ENCODE results near the gene NPY.
"Not testable (repeated sequence)": the region's sequence is repeated elsewhere in the genome, so short reads cannot be mapped to it uniquely, and the experiment has no call there.

Gene NPY

DNA sequence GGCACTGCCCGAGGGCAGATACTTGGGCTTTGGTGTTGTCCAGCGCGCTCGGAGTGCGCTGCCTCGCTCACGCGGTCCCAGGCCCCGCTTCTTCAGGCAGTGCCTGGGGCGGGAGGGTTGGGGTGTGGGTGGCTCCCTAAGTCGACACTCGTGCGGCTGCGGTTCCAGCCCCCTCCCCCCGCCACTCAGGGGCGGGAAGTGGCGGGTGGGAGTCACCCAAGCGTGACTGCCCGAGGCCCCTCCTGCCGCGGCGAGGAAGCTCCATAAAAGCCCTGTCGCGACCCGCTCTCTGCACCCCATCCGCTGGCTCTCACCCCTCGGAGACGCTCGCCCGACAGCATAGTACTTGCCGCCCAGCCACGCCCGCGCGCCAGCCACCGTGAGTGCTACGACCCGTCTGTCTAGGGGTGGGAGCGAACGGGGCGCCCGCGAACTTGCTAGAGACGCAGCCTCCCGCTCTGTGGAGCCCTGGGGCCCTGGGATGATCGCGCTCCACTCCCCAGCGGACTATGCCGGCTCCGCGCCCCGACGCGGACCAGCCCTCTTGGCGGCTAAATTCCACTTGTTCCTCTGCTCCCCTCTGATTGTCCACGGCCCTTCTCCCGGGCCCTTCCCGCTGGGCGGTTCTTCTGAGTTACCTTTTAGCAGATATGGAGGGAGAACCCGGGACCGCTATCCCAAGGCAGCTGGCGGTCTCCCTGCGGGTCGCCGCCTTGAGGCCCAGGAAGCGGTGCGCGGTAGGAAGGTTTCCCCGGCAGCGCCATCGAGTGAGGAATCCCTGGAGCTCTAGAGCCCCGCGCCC lies at the start of gene NPY:
Gene NPY (plus strand): TSS at position 294 of the 802 bp plus-strand sequence. CDS start 1,051 bp downstream, outside the sequence.
- DNase-seq (ENCODE audit: low read depth in 3 of 3): peak in 1 of 3 donors; percentile 11

DNA sequence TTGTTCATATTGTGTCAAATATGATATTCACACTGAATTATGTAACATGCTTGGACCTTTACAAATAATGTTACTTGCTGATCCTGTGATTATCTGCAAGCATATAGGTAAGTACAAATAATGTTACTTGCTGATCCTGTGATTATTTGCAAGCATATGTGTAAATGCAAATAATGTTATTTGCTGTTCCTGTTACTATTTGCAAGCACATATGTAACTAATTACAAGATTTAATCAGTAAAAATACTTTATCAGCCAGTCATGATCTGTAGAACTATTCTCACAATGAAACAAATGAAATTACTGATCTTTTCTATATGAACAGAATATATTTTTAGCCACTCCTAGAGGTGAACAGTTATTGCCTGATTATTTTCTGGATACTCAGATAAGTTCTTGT lies 44.7 kb upstream of the NPY start:
- DNase-seq (ENCODE audit: low read depth in 3 of 3): no peak

DNA sequence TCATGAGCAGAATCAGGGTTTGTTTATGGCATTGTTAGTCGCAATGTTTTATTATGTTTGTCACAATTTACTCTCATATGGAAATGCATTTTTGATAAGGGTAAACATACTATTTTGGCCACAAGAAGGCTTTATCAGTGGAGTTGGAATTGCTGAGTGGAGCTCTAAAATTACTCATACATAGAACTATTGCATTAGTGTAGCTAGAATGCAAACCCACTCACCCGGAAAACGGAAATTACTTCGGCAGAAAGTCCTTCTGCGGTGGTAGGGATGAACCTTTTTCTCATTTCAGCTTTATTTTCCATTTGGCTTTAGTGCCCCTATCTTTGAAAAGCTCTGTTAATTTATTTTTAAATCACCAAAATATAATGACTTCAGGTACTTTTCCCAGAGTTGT lies 42.8 kb upstream of the NPY start:
- DNase-seq (ENCODE audit: low read depth in 3 of 3): no peak

DNA sequence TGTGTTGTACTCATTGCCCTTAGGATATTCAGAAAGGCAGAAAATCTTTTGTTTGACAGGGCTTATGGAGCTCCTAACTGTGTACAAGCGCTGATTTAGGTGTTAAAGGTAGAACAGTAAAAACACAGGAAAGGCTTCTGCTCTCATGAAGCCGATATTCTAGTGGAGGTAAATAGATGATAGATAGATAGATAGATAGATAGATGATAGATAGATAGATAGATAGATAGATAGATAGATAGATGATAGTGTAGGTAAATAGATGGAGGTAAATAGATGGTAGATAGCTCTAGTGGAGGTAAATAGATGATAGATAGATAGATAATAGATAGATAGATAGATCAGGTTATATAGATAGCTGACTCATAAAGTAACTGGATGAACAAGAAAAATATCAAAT lies 39.4 kb upstream of the NPY start:
- no peak for DNase-seq (ENCODE audit: low read depth in 3 of 3)

DNA sequence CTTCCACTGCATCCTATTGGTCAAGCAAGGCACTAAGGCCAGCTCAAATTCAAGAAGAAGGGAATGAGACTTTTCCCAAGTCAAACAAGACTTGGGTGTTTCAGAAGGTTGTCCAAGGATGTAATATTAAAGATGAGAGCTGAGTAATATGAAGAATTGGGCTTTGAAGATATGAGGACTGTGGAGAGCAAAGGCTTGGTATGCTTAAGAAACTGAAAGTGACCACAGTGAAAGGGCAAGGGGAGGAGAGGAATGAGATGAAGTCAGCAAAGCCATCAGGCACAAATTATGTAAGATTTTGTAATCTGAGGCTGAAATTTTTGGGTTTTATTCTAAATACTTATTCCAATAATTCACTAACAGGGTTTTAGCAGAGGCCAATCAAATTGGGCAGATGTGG lies 38.6 kb upstream of the NPY start:
- no peak for DNase-seq (ENCODE audit: low read depth in 3 of 3)

DNA sequence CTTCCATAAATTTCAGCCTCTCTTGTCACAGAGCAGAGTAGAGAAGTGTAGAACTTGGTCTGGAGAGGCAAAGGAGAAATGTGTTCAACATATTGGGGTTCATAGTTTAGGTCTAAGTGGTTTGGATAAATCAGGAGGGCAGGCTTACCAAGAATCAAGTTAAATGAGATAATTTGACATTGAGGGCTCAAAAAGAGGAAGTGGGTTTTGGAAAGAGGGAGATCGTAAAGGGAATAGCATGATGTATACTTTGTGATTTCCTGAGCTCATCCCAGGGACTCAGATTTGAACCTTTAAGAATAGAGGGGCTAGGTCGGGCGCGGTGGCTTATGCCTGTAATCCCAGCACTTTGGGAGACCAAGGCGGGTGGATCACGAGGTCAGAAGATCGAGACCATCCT lies 34.7 kb upstream of the NPY start:
- no peak for DNase-seq (ENCODE audit: low read depth in 3 of 3)

DNA sequence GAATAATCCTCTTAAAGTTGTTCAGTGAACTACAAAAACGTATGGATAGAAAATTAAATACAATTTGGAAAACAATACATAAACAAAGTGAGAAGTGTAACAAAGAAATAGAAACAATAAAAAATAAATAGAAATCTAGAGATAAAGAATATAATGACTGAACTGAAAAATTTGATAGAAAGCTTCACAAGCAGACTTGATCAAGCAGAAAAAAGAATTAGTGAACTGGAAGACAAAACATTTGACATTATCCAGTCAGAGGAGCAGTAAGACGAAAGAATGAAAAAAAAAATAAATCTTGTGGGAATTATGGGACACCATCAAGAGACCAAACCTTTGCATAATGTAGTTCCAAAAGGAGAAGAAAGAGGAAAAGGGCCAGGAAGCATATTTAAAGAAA lies 32.4 kb upstream of the NPY start:
- DNase-seq (ENCODE audit: low read depth in 3 of 3): no peak

DNA sequence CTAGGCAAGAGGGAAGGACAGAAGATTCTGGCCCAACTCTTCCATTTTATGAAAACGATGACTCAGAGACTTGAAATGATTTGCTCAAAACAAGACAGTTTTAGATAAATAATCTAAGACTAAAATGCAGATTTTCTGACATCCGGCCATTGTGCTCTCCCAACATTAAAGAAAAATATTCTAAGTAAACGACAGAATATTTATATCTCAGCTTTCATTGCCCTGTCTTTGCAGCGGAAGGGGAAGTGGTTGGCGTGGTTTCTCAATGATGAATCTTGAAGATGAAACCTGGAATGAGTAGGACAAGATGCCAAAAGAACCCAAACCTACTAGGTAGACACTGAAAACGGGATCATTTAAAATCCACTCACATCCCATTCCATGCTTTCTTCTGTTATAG lies 28.9 kb upstream of the NPY start:
- DNase-seq (ENCODE audit: low read depth in 3 of 3): no peak

DNA sequence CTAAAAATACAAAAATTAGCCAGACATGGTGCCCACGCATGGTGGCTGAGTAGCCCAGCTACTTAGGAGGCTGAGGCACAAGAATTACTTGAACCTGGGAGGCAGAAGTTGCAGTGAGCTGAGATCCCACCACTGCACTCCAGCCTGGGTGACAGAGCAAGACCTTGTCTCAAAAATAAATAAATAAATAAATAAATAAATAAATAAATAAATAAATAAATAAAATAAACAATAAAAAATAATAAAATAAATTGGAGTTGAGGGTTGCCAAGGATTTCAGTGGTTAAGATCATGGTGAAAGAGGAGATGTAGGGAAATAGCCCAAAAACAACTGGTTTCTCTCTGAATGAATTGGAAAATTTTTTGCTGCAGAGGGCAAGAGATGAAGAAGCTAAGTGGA lies 25.7 kb upstream of the NPY start:
- DNase-seq (ENCODE audit: low read depth in 3 of 3): not testable (repeated sequence)

DNA sequence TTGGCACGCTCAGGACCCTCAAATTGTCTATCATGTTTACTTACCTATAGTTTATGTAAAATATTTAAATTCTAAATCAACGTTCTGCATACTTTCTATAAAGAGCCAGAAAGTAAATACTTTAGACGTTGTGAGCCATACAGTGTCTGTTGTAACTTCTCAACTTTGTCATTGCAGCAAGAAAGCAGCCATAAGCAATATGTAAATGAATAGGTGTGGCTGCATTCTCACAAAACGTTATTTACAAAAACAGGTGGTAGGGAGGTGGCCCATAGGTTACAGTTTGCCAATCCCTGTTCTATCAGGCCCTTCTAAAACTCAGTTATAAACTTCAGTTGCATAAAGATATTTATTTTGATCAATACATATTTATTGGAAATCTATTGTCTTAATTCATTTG lies 12.1 kb upstream of the NPY start:
- no peak for DNase-seq (ENCODE audit: low read depth in 3 of 3)

DNA sequence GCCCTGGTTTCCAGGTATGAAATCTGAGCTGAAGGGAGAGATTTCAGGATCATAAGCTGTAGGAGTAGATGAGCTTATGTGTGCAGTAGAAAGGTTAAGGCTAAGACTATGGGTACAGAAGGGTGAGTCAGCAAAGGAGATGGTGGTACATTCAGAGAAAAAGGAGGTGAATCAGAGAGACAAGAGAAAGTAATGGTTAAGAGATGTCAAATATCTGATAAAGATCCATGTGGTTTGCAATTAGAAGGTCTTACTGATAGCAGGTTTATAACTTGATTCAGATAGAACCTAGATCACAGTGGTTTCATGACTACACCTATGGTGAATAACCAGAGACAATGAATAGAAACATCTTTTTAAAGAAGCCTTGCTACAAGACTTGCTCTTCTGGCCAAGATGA lies 4.5 kb upstream of the NPY start:
- no peak for DNase-seq (ENCODE audit: low read depth in 3 of 3)

DNA sequence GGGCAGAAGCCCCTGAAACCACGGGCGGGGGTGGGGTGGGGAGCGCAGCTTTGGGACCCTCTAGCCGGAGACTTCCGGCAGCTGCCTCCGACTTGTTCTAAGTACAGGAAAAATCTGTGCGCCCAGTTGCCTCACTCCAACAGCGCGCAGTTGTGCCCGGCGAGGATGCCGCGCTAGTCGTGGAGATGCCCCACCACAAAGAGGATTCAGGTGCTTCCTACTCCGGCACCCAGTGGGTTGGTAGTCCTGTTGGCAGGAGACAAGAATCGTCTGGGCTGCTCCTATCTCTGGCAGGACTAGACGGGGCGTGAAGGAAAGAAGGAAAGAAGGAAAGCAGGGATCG lies 465 bp upstream of the NPY start:
- no peak for DNase-seq (ENCODE audit: low read depth in 3 of 3)

DNA sequence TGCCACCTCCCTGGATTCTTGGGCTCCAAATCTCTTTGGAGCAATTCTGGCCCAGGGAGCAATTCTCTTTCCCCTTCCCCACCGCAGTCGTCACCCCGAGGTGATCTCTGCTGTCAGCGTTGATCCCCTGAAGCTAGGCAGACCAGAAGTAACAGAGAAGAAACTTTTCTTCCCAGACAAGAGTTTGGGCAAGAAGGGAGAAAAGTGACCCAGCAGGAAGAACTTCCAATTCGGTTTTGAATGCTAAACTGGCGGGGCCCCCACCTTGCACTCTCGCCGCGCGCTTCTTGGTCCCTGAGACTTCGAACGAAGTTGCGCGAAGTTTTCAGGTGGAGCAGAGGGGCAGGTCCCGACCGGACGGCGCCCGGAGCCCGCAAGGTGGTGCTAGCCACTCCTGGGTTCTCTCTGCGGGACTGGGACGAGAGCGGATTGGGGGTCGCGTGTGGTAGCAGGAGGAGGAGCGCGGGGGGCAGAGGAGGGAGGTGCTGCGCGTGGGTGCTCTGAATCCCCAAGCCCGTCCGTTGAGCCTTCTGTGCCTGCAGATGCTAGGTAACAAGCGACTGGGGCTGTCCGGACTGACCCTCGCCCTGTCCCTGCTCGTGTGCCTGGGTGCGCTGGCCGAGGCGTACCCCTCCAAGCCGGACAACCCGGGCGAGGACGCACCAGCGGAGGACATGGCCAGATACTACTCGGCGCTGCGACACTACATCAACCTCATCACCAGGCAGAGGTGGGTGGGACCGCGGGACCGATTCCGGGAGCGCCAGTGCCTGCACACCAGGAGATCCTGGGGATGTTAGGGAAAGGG lies 913 bp downstream of the NPY start:
- DNase-seq (ENCODE audit: low read depth in 3 of 3): no peak

DNA sequence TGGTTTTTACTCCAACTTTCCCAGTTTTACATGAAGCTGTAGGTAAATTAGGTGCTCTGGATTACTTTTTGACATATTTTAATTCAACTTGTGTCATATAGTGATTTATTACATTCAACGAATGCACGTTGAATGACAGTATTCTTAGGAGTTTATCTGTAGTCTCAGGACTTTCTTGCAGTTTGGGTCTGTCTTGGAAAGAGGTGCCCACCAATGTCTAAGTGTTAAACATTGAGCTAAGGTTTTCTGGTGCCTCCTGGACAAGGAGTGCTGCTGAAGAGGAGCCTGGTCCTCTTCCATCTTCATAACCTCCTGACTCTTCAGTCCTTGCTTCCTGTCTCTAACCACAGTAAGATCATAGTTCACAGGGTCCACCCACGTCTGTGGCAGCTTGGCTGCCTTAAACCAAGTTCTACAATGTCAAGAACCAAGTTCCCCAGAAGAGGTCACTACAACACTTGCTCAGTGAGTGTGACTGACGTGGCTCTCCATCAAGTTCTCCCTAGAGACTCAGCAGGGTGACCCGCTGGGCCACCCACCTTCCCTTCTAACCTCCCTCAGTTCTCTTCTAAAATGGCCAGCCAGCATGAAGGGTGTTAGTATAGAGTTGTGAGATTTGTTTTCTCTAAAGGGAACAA lies 6.1 kb downstream of the NPY start:
- DNase-seq (ENCODE audit: low read depth in 3 of 3): peak; percentile 23 to 58 (median 40)

DNA sequence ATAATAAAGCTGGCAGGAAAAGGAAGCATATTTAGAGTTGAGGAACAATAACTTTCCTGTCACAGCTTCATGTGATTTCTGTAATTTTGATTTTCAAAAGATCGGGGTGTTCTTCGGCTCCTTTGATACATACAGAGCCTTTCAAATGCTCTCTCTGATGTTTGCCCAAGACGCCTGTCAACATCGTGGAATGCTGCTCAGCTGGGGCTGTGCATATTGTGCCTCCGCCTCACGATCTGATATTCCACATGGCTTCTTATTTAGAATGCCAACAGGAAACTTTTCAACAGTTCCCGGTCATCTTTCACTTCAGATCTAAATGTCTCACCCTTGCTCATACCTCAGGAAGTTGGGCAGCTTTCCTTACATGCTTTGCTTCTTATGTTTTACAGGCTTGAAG lies 7.3 kb downstream of the NPY start:
- DNase-seq (ENCODE audit: low read depth in 3 of 3): no peak

DNA sequence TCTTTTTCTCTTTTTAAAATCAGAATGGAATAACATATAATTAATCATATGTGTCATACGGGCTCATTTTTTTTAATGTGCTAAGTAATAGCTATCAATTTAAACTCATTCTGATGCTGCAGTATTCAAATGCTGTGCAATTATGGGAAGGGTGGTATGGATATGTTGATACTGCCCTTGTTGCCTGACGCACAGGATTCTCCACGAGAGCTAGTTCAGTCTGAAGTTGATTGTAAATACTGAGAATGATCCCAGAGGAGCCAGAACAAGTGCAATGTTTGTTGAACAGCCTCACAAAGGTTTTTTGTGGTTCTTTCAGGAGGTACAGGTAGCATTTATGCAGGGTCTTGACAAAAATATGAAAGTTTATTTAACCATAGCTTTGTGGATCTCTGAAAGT lies 13.4 kb downstream of the NPY start:
- no peak for DNase-seq (ENCODE audit: low read depth in 3 of 3)

DNA sequence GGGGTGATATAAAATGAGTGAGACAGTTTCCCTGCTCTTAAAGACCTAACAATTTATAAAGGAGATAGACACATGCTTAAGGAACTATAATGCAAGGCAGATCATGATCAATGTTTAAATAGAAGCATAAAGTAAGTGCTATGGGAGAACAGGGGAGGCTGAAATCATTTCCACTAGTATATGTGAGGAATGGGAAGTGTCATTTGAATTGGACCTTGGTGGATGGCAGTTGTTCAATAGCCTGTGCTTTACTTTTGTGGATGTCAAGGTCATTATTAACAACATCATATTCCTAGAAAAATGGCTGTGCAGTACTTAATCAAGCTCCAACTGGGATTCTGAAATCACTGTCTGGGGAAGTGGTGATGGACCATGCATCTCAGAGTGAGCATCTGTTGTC lies 14.7 kb downstream of the NPY start:
- no peak for DNase-seq (ENCODE audit: low read depth in 3 of 3)

DNA sequence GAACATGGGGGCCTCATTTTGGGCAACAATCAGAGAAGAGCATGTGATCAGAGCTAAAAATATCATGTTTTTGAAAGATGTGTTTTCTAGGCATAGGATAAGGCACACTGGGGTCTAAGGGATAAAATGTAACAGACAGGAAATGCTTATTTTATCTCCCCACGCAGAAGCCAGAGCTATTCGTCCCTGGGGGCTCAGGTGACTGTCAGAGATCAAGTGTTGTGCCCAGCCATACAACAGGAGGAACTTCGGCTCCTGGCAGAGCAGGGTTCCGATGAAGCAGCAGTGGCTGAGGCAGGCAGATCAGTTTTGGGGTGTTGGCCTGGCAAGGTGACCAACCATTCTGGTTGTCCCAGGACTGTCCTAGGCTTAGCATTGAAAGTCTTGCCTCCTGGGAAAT lies 15.2 kb downstream of the NPY start:
- DNase-seq (ENCODE audit: low read depth in 3 of 3): no peak

DNA sequence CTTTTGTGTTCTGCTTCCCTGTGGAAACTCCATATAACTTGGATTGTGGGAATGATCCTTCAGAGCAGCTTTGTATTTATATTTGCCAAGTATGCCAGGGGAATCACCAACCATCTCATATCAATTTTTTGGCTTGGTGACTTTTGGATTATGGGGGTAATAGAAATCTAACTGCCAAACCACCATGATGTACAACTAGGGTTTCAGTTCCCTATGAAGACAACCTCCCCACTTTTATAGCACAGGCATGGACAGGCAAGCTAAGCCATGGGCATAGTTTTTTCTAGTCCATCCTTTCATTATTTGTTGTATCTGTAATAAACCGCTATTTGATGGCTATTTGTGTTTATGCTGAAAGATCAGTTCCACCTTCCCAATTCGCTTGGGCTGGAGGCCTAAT lies 17.7 kb downstream of the NPY start:
- no peak for DNase-seq (ENCODE audit: low read depth in 3 of 3)

DNA sequence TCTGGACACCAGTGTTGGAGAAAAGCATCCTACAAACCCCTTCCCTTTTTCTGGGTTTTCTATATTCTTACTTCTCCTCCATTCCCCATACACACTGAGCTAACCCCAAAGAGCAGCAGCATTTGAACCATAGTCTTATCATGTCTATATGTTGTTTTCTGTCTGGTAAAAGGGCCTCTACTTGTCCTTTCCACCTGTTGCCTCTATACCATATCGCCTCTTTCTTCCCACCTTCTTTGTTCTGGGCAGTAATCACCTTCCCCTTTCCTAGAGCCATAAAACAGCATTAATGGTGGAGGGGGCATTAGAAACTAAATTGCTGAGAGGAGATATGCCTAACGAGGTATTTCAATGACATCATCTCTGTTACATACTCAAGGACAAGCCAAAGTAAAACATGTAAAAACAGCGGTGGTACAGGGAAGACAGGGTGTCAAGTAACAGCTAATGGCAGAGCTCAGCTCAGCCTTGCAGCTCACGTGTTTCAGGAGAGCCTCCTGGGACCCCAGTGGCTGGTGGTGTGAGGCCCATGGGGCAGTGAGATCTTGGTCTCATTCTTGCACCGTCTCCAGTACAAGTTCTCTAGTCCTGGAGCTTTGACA lies 20.6 kb downstream of the NPY start:
- no peak for DNase-seq (ENCODE audit: low read depth in 3 of 3)

DNA sequence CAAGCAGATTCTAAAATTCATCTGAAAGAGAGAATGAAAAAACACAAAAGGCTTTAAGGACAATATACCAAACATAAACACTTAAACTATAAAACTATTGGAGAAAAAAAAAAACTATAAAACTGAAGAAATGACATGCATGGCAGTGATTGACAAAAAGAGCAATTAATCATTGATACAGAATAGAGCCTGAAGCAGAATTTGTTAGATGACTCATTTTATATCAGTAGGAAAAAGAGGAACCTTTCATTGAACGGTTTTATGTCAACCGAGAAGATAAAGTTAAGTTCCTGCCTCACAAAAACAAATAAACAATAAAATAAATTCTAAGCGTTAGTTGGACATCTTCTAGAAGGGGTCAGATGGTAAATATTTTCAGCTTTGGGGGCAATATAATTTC lies 23.3 kb downstream of the NPY start:
- no peak for DNase-seq (ENCODE audit: low read depth in 3 of 3)

DNA sequence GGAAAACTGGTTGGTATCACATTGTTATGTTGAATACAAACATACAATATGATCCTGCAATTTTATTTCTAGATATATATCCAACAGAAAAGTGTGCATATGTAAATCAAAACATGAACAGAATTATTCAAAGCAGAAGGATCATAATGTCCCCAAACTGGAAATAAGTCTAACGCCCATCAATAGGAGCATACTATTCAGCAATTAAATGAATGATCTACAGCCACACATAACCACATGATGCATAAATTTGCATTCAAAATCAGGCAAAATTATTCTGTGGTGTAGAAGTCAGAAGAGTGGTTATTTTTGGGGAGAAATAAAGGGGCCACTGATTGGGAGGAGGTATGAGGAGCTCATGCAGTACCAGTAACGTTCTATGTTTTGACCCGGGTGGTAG lies 28.6 kb downstream of the NPY start:
- DNase-seq (ENCODE audit: low read depth in 3 of 3): no peak

DNA sequence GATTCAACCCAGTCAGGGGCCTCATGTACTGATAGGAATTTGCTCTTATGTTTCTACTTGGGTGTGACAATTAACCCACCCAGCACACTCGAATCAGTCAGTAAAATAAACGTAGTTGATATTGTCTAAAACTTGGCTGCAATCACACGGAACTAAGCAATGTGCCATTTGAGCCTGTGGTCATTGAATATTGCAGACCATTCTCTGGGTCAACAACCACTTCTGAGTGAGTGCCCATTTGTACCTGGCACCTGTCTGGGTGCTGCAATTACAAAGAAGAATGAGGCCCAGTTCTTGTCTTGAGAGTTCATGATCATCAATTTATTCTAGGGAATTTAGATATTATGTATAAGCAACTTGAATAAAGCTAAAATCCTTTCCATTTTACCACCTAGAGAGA lies 29.8 kb downstream of the NPY start:
- DNase-seq (ENCODE audit: low read depth in 3 of 3): no peak

Measured in stimulated activated CD4-positive, alpha-beta T cell treated with anti-CD3 and anti-CD28 coated beads, TNF-alpha, amount 100 ng/mL, for 48 hours (primary cell).